MG63 (cell line): ENCODE measurements around the gene APP. TPM values are rescaled to one million over a fixed set of nuclear protein-coding genes. Genes with fewer than 3 reads are reported as not detected.

Experiments used
- DNase-seq: peaks from one replicate; pipeline ENCODE4 v3.0.0-alpha.2; 2020
- H3K27me3 ChIP-seq: fragments of 250-450 bp; sonication (Bioruptor Pico); 2 replicates; pipeline ENCODE4 v1.5.1; 2020; ENCODE audit warnings: mild to moderate bottlenecking, moderate library complexity
- H3K36me3 ChIP-seq: fragments of 250-450 bp; sonication (Bioruptor Pico); 2 replicates; pipeline ENCODE4 v1.5.1; 2020; ENCODE audit warnings: mild to moderate bottlenecking, moderate library complexity
- H3K4me3 ChIP-seq: fragments of 250-450 bp; sonication (Bioruptor Pico); 2 replicates; pipeline ENCODE4 v1.5.1; 2020; ENCODE audit warnings: mild to moderate bottlenecking, moderate library complexity
- H3K9me3 ChIP-seq: fragments of 250-450 bp; sonication (Bioruptor Pico); 2 replicates; pipeline ENCODE4 v1.5.1; 2020; ENCODE audit warnings: mild to moderate bottlenecking, moderate library complexity
- total RNA-seq: library from RNA; depleted of rRNA; stranded (reverse); fragments of >200 nt; shearing (Covaris generic); gene quantifications from 2 replicates; pipeline ENCODE4 v1.2.3, GENCODE V29; 2014; ENCODE audit warnings: low replicate concordance

APP gene
- total RNA-seq, 1 experiment from 2014 or later = 252 TPM

DNA sequence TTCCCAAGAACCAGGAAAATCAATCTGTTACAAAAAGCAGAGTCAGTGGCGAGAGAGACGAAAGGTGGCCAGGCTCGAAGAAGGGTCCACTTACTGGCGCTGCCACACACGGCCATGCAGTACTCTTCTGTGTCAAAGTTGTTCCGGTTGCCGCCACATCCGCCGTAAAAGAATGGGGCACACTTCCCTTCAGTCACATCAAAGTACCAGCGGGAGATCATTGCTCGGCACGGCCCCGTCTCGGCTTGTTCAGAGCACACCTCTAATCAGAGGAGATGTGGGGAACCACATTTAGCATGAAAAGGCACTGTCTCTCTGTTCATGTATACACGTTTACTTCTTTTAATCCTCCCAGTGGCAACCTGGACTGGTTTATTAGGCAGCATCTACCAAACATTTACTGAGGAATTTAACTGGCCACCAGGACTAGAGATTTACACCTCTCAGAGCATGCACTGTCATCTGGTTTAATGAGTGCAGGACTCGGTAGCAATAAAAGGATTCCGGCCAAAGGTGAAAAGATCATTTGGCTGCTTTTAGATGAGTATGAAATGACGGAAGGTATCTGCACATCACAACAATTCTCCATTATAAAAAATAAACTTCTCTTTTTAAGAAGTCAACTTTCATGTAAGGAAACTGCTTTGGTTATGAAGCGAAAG, 170.5 kb downstream of the APP start:
- Histone ChIP-seq H3K9me3 (no peaks in the 10 kb centered on the region), H3K36me3 (peaks cover 6% of the 10 kb centered on the region), H3K4me3 (no peak overlapping the region), H3K27me3 (no peaks in the 10 kb centered on the region)
- DNase-seq = no peak

DNA sequence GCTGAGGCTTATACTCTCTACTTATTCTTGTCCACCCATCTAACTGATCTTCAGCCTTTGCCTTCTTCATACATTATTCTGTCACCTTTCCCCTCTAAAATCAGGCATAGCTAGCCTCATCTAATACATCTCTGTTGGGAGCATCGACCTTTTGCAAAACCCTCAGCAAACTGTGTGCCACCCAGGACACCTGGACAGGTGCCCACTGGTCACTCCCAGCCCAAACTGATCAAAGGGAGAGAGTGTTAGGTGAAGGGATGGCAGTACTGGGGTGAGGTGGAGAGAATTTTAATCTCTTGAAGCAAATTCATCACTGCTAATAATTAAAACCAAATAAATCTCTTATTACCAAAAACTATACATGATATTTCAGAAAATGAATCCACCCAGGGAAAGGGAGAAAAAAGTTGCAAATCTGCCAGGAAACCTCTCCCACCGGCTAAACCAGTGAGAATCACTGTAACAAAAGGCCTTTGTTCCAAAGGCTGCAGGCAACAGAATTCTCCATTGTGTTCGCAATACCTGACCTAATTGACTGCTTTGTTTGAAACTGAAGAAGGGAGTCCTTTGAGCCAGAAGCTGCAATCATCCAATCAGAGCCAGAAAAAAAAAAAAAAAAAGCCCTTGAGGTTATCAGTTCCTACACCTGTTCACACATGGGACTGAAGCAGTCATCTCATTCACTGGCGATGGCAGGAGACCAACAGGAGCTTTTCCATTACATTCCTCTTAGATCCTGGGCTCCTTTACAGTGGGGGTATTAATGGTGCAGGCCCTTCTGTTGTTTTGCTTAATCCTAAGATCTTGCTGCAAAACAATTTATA, 172.6 kb downstream of the APP start:
- Histone ChIP-seq H3K36me3 (peaks cover 10% of the 10 kb centered on the region), H3K27me3 (no peaks in the 10 kb centered on the region), H3K9me3 (no peaks in the 10 kb centered on the region), H3K4me3 (no peak overlapping the region)
- no peak for DNase-seq

DNA sequence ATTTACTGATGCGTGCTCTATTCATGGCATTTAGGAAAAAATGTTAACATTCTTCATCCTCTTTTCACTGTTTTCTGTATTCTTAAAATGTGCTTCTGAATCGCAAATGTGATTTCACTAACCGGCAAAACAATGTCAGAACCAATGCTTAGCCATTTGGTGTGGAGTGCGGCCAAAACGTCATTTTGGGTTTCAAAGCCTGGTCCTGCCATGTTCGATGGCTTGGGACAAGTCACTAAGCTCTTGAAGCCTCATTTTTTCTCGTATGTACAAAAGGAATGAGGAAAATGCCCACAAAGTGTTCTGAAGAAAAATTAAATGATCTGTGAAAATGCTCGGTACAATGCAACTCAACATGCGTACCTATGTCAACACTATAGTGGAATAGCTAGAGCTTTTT, 175.3 kb downstream of the APP start:
- no peak for DNase-seq
- H3K4me3 ChIP-seq = no peak overlapping the region
- no peaks in the 10 kb centered on the region for H3K27me3 ChIP-seq
- no peaks in the 10 kb centered on the region for H3K9me3 ChIP-seq
- H3K36me3 ChIP-seq = peaks cover 15% of the 10 kb centered on the region

DNA sequence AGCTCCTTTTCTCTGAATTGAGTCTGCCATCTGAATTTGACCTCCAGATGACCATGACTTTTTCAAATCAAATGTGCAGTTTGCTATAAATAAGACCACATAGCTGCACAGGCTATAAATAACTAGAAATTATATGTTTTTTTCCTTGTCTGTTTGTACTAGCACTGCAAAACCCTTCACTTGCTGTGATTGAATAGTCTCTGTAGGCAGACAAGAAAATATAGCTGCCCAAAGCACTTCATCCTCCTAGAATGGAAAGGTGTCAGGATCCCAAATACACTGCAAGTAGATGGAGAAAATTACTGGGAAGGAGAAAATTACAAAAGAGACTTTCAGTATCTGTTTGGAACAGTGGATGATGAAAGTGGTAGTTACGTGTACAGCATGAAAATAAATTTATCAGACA, 175.8 kb downstream of the APP start:
- Histone ChIP-seq H3K27me3 (no peaks in the 10 kb centered on the region), H3K36me3 (peaks cover 15% of the 10 kb centered on the region), H3K4me3 (no peak overlapping the region), H3K9me3 (no peaks in the 10 kb centered on the region)
- no peak for DNase-seq

DNA sequence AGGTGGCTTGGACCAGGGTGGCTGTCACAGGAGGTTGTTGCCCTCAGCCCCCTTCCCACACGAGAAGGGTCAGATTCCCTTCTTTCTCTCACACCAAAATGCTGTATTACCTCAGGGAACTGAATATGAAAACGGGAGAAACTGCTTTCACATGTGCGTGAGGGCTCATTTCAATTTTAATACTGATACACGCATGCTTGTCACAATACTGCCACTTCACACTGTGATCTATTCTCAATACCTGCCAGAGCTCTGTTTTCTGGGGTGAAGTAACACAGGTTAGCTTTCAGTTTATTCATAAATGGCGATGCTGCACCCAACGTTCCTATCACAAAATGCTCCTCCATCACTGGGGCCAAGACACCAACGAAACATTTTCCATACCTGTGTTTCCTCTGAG, 181.8 kb downstream of the APP start:
- H3K27me3 ChIP-seq = no peaks in the 10 kb centered on the region
- no peaks in the 10 kb centered on the region for H3K9me3 ChIP-seq
- peaks cover 9% of the 10 kb centered on the region for H3K36me3 ChIP-seq
- no peak for DNase-seq
- H3K4me3 ChIP-seq = no peak overlapping the region

DNA sequence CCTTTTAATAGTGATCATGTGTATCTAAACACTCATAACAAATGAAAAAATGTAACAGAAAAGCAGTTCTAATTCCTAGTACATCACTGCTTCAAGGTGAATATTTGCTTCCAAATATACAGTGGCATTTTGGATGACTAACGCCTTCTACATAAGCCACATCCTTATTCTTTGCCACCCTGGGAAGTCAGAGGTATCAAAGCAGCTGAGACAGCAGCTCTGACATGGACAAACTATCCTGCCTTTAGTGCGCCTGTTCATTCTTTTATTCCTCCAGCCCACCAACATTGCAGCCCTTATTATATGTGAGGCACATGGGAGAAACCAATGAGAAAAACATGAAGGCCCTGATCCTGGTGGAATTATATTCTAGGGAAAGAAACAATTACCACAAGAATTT, 183.0 kb downstream of the APP start:
- H3K36me3 ChIP-seq = peaks cover 7% of the 10 kb centered on the region; the same call in 1 of the 2 replicates
- no peaks in the 10 kb centered on the region for H3K9me3 ChIP-seq
- DNase-seq = no peak
- no peak overlapping the region for H3K4me3 ChIP-seq
- no peaks in the 10 kb centered on the region for H3K27me3 ChIP-seq

DNA sequence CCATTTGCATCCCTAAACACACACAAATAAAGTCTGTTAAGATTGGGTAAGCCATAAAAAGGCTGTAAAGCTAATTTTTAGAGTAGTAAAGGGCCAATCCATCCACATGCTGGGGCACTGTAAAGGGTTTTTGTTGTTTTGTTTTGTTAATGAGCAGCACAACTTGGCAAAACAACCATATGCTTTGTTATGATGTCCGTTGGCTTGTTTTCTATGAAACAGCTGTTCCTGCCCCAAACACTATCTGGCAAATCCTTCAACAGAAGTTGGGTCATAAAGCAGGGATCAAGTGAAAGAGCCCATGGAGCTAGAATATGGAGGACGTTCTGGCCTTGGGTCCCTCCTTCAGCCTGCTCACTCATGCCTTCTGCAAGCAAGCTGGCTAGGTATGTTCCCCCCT, 183.6 kb downstream of the APP start:
- Histone ChIP-seq H3K9me3 (no peaks in the 10 kb centered on the region), H3K27me3 (no peaks in the 10 kb centered on the region), H3K4me3 (no peak overlapping the region), H3K36me3 (peaks cover 8% of the 10 kb centered on the region; the same call in 1 of the 2 replicates)
- DNase-seq = no peak

DNA sequence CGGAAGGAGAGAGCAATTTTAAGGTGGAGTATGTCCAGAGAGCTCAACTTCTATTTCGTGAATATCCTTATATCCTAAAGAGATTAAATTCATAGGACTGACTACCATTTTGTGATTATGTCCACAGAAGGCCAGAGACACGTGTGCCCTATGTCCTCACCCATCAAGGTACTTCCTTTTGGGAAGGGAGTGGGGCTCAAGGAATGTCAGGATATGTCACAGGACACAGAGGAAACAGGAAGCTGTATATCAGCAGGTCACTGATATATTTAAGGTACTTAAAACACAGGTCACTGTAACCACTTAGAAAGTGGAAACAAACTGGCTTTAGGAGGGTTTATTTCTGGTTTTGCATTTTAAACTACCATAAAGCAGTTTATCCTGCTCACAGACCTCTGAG, 184.6 kb downstream of the APP start:
- H3K4me3 ChIP-seq = no peak overlapping the region
- no peaks in the 10 kb centered on the region for H3K27me3 ChIP-seq
- no peaks in the 10 kb centered on the region for H3K9me3 ChIP-seq
- no peak for DNase-seq
- peaks cover 7% of the 10 kb centered on the region; the same call in 1 of the 2 replicates for H3K36me3 ChIP-seq

DNA sequence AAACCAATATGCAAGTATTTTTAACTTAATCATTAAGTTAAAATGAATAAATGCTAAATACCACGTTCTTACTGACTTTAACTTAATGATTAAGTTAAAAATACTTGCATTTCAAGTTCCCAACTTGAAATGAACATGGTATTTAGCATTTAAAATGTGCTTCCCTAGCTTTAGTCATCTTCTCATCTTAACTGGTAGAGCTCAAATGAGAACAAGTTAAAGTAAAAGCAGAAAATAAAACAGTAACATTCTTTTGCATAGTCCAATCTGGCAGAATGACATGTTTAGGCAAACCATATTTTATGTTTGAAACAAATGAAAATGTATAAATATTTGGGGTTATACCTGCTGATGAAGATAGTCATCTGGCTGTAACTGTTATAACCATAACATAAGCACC, 186.0 kb downstream of the APP start:
- Histone ChIP-seq H3K9me3 (no peaks in the 10 kb centered on the region), H3K27me3 (no peaks in the 10 kb centered on the region), H3K36me3 (peaks cover 9% of the 10 kb centered on the region; the same call in 1 of the 2 replicates), H3K4me3 (no peak overlapping the region)
- DNase-seq = no peak

DNA sequence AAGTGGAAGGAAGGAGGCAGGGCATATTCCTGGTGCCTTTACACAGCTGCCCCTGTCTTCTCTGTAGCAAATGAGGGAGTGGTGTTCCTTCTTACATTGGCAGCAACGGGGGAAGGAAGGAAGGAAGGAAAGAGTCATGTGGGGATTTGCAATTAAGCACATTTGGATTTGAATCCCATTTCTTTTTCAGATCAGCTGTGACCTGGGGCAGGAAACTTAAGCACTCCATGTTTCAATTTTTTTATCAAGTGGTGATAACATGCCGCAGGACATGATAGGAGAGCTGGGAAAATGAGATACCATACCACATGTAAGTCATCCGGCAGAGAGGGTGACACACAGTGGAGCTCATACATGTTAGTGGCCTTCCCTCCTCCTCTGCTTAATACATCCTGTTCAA, 186.8 kb downstream of the APP start:
- Histone ChIP-seq H3K27me3 (no peaks in the 10 kb centered on the region), H3K9me3 (no peaks in the 10 kb centered on the region), H3K36me3 (peaks cover 7% of the 10 kb centered on the region; the same call in 1 of the 2 replicates), H3K4me3 (no peak overlapping the region)
- DNase-seq = no peak

DNA sequence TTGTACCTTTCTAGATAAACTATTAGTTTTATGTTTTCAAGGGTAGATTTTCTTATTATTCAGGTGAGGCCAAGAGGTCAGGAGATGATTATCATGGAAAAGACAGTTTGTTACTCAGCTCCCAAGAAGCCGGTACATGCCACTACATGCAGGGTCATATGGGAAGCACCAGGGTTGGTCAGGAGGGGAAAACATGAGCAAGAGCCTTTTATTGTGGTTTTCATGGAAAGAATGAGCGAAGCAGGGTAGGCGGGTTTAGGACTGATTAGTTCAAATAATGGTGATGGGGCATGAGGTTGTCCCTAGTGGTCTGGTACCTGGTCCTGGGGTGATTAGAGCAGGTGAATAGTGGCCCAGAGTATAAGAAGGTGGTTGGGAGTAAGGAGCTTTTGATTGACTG, 189.9 kb downstream of the APP start:
- no peaks in the 10 kb centered on the region for H3K27me3 ChIP-seq
- H3K9me3 ChIP-seq = no peaks in the 10 kb centered on the region
- DNase-seq = no peak
- no peak overlapping the region for H3K4me3 ChIP-seq
- H3K36me3 ChIP-seq = peaks cover 20% of the 10 kb centered on the region

DNA sequence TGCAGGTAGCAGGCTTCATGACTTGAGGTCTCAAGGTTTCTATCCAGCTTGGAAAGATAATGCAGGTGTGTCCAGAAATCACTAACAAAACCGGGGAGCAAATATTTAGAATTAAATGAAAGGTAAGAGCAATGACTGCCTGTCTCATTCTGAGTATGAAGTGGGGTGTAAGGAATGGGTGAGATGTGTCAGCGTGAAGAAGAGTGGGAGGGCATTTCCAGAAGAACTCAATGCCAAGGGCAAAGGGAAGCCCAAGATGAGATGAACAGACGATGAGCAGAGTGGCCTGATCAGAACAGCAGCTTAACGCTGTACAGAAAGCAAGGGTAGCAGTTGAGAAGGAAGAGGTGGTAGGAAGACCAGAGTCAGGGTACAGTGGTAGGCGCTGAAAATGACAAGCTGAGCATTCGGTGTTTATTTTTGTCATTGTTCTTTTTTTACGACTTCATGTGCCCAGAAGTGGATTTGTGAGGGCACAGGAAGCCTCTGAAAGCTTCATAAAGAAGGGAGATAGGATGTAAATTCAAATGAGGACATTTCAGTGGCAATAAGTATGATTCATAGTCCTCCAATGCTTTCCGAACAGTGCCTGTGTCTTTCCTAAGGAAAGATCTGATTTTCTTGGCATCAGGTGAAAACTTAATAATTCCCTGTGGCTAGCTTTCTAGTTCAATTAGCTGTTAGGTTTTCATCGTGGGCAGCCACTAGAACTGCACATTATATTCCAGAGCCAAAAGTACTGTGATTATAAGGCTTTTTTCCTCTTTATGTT, 190.5 kb downstream of the APP start:
- H3K27me3 ChIP-seq = no peaks in the 10 kb centered on the region
- no peak overlapping the region for H3K4me3 ChIP-seq
- DNase-seq = no peak
- H3K9me3 ChIP-seq = no peaks in the 10 kb centered on the region
- peaks cover 27% of the 10 kb centered on the region for H3K36me3 ChIP-seq

DNA sequence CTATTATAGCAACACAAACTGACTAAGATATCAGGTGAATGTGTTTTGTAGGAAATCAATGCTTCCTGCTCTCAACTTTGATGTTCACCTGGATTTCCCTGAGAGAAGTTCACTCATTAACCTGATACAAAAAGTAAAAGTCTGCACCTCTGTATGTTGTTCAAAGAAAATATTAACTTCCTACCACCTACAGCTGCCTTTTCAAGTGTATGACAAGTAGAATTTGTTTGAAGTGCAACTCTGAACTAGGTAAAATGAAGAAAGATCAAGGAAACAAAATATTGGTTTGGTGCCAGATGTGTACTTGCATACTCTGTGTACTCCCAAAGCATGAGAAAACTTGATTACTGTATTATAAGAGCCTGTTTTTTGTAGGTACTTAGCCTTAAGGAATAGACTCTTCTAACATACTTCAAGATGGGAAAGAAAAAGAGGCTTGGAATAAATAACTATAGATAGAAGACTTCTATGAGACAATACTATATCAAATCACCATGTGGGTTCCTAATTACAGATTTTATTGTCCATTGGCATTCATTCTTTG, 193.4 kb downstream of the APP start:
- H3K27me3 ChIP-seq = no peaks in the 10 kb centered on the region

DNA sequence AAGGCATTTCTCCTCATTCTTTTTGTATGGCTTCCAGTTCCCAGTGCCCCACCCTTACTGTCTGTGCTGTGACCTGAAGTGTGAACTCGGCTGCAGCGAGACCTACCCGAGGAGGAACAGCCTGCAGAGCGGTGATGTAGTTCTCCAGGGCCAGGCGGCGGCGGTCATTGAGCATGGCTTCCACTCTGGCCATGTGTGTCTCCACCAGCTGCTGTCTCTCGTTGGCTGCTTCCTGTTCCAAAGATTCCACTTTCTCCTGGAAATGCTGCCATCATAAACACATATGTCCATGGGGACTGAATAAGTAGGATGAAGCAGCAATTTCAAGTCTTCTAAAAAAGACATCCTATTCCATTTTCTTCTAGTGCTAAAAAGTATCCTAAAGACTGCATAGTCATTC, 195.6 kb downstream of the APP start:
- Histone ChIP-seq H3K27me3 (no peaks in the 10 kb centered on the region), H3K9me3 (peaks cover 6% of the 10 kb centered on the region), H3K36me3 (peaks cover 60% of the 10 kb centered on the region), H3K4me3 (no peak overlapping the region)
- DNase-seq = no peak

More for the DNA sequence above, 193.4 kb downstream of the APP start:
- Histone ChIP-seq H3K4me3 (no peak overlapping the region), H3K9me3 (peaks cover under 1% of the 10 kb centered on the region), H3K36me3 (peaks cover 53% of the 10 kb centered on the region)
- no peak for DNase-seq

DNA sequence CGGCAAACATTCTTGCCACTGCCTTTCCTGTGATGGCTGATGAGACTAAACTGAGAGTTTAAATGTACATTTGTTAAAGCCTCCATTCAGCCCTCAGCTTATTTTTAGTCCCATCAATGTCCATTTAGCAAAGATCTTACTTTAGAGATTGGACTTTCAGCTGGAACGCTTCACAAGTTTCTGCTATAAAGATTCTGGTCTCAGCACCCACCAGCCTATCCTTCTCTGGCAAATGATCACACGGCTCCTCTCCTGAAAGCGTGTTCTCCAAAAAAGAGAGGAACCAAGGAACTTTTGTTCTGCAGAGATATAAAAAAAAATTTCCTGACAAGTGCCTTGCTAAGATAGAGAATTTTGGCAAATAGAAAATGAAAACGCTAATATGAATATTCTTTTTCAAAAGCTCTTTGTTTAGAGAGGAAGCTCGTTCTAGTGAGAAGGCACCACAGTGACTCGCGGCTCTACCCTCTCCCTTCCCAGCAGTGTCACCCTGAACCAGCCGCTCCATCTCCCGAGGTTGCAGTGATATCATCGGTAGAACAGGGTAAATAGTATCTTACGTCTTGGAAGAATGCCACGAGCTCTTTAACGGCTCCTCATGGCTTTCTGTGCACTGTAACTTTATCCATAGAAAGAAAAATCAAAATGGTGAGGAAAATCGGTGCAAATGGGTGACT, 200.2 kb downstream of the APP start:
- no peak overlapping the region for H3K4me3 ChIP-seq
- H3K27me3 ChIP-seq = no peaks in the 10 kb centered on the region
- H3K9me3 ChIP-seq = peaks cover 6% of the 10 kb centered on the region
- DNase-seq = no peak
- H3K36me3 ChIP-seq = peaks cover 60% of the 10 kb centered on the region

DNA sequence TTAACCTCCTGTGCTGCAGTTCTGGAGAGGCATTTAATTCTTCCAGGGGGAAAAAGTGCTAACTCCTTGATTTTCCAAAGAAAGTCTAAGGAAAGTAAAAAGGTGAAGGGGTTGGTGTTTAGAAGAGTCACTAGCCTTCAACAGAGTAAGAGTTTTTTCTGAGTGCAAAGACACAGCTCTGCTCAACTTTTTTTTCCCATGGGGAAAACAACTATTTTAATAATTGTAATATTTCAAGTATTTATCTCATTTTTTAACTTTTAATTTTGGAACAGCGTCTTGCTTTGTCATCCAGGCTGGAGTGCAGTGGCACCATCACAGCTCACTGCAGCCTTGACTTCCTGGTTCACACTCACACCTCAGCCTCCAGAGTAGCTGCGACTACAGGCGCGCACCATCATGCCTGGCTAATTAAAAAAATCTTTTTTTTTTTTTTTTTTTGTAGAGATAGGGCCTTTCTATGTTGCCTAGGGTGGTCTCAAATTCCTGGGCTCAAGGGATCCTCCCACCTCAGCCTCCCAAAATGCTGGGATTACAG, 202.6 kb downstream of the APP start:
- Histone ChIP-seq H3K27me3 (no peaks in the 10 kb centered on the region), H3K9me3 (peaks cover 6% of the 10 kb centered on the region), H3K36me3 (peaks cover 37% of the 10 kb centered on the region), H3K4me3 (no peak overlapping the region)
- no peak for DNase-seq
